K562 (cell line): ENCODE measurements around the gene STAMBPL1. TPM values are rescaled to one million over a fixed set of nuclear protein-coding genes. Genes with fewer than 3 reads are reported as not detected.

Experiments
- ATAC-seq: fragments of 200-7000 bp; cut with Tn5 transposase; 3 replicates; pipeline ENCODE4 v1.9.1; 2020; ENCODE audit warnings: moderate library complexity
- BruUV-seq: library from RNA; stranded (reverse); fragments of 400-500 nt; replicated peaks from 2 replicates; lab custom pipeline; 2021; lab: Mats Ljungman, UMichigan
- CTCF ChIA-PET: fragments of 300-600 bp; formaldehyde crosslinking; extraction: SDS; loops from one replicate; lab custom pipeline; 2021; ENCODE audit warnings: low intra/inter-chr PET ratio; lab: Yijun Ruan, JAX
- POLR2A ChIA-PET: fragments of 300-600, 350-650 bp; sonication (Branson Sonifier 250); formaldehyde crosslinking; extraction: SDS; loops from one replicate; lab custom pipeline; 2021; ENCODE audit warnings: antibody characterized with exemption, inconsistent platforms; lab: Yijun Ruan, JAX
- DNase-seq, 4 experiments: peaks; one replicate each; pipeline versions ENCODE4 v3.0.0 to v3.0.0-alpha.2; 2011 to 2018; ENCODE audit warnings: low spot score in 3 of 4, mixed read lengths in 3 of 4; ENCODE audit errors: extremely low read depth in 1 of 4
- FAIRE-seq: peaks from 2 replicates; lab custom pipeline; 2011; peaks lifted over from hg19 to GRCh38; lab: Jason Lieb, UNC
- H2AFZ ChIP-seq: 2 replicates; pipeline ENCODE4 v1.6.0; 2011; ENCODE audit warnings: low read depth, low read length, control low read depth, inconsistent platforms
- H3K27ac ChIP-seq: fragments of 200-600 bp; 3 replicates; pipeline ENCODE4 v1.8.0; 2011; ENCODE audit warnings: low read depth, mild to moderate bottlenecking, control low read depth, inconsistent platforms, low read length, moderate library complexity, mixed read lengths; ENCODE audit errors: extremely low read depth
- H3K27me3 ChIP-seq, 2 experiments: fragments of 300-600 bp in 1 of 2; 2 replicates in 1 of 2; 3 replicates in 1 of 2; pipeline versions ENCODE4 v1.6.0 to v1.8.0; 2011; ENCODE audit warnings: inconsistent platforms in 2 of 2, low read length in 2 of 2, mild to moderate bottlenecking in 1 of 2, mixed read lengths in 1 of 2, moderate library complexity in 1 of 2; ENCODE audit not compliant: control insufficient read depth in 2 of 2, insufficient read depth in 2 of 2
- H3K36me3 ChIP-seq: fragments of 300-600 bp; 3 replicates; pipeline ENCODE4 v1.8.0; 2011; ENCODE audit warnings: mild to moderate bottlenecking, low read length, inconsistent platforms; ENCODE audit not compliant: control insufficient read depth, insufficient read depth
- H3K4me1 ChIP-seq, 2 experiments: fragments of 200-600 bp in 1 of 2; replicated peaks in 1 of 2; 2 replicates in 1 of 2; 3 replicates in 1 of 2; pipeline versions ENCODE4 v1.5.1 to v1.8.0; 2011; ENCODE audit warnings: inconsistent platforms in 2 of 2, low read length in 2 of 2, mild to moderate bottlenecking in 1 of 2, mixed read lengths in 1 of 2, moderate library complexity in 1 of 2; ENCODE audit not compliant: control insufficient read depth in 2 of 2, insufficient read depth in 2 of 2
- H3K4me2 ChIP-seq: 2 replicates; pipeline ENCODE4 v1.6.1; 2011; ENCODE audit warnings: low read length, control low read depth, inconsistent platforms, mixed read lengths; ENCODE audit not compliant: insufficient read depth
- H3K4me3 ChIP-seq: fragments of 200-600 bp; sonication (generic), shearing (Covaris generic); 2 replicates; pipeline ENCODE4 v1.5.1; 2016; ENCODE audit warnings: control low read depth, inconsistent platforms
- H3K79me2 ChIP-seq: fragments of 200-600 bp; 3 replicates; pipeline ENCODE4 v1.8.0; 2011; ENCODE audit warnings: low read length, inconsistent platforms; ENCODE audit not compliant: control insufficient read depth, insufficient read depth
- H3K9ac ChIP-seq, 2 experiments: 2 replicates each; pipeline versions ENCODE4 v1.6.0 to v1.6.1; 2011; ENCODE audit warnings: low read depth in 2 of 2, low read length in 2 of 2, control low read depth in 1 of 2, inconsistent platforms in 1 of 2, mild to moderate bottlenecking in 1 of 2, mixed read lengths in 1 of 2; ENCODE audit not compliant: insufficient read depth in 1 of 2
- H3K9me1 ChIP-seq: one replicate; pipeline ENCODE4 v1.6.0; 2011; ENCODE audit warnings: inconsistent platforms, mild to moderate bottlenecking, low read length, moderate library complexity; ENCODE audit not compliant: control insufficient read depth, insufficient read depth
- H3K9me3 ChIP-seq: replicated peaks from 2 replicates; pipeline ENCODE4 v1.5.1; 2011; ENCODE audit warnings: low read depth, low read length, inconsistent platforms; ENCODE audit not compliant: control insufficient read depth, insufficient read depth
- H4K20me1 ChIP-seq: replicated peaks from 2 replicates; pipeline ENCODE4 v1.6.1; 2011; ENCODE audit warnings: low read length, inconsistent platforms, mixed read lengths; ENCODE audit not compliant: control insufficient read depth, insufficient read depth
- ERF ChIP-seq: fragments of 450-650 bp; formaldehyde crosslinking; IDR thresholded peaks from 2 replicates; pipeline ENCODE4 v1.4.0; 2020; ENCODE audit warnings: mild to moderate bottlenecking, mixed read lengths
- GABPB2 ChIP-seq: fragments of 250-450 bp; sonication (Bioruptor Pico); conservative IDR thresholded peaks from 2 replicates; pipeline ENCODE4 v1.5.1; 2021; ENCODE audit warnings: mild to moderate bottlenecking
- HMGXB4 ChIP-seq: sonication (generic); formaldehyde crosslinking; IDR thresholded peaks from 2 replicates; pipeline ENCODE4 v1.8.1; 2023; ENCODE audit warnings: mild to moderate bottlenecking, missing genetic modification reagents
- L3MBTL2 ChIP-seq: fragments of 450-650 bp; IDR thresholded peaks from 2 replicates; pipeline ENCODE4 v1.6.1; 2016; ENCODE audit warnings: mild to moderate bottlenecking, moderate library complexity
- MAZ ChIP-seq, 2 experiments: fragments of 450-650 bp in 1 of 2; sonication (generic) in 1 of 2; formaldehyde crosslinking; IDR thresholded peaks in 1 of 2; conservative IDR thresholded peaks in 1 of 2; 2 replicates each; pipeline versions ENCODE4 v1.4.0 to v1.5.0; 2020; ENCODE audit warnings: mild to moderate bottlenecking in 1 of 2, missing genetic modification reagents in 1 of 2
- MXI1 ChIP-seq: IDR thresholded peaks from 2 replicates; pipeline ENCODE4 v1.6.1; 2011; ENCODE audit warnings: low read depth, mild to moderate bottlenecking, improper control_type of control experiment, low read length
- NCOA4 ChIP-seq: fragments of 450-650 bp; IDR thresholded peaks from 2 replicates; pipeline ENCODE4 v1.6.1; 2018; ENCODE audit warnings: mild to moderate bottlenecking; ENCODE audit not compliant: partially characterized antibody
- NCOR1 ChIP-seq: fragments of 450-650 bp; IDR thresholded peaks from 2 replicates; pipeline ENCODE4 v1.6.1; 2016; ENCODE audit warnings: mild to moderate bottlenecking, moderate library complexity
- SLC30A9 ChIP-seq: fragments of 250-450 bp; sonication (Bioruptor Pico); IDR thresholded peaks from 2 replicates; pipeline ENCODE4 v1.8.0; 2022; ENCODE audit warnings: mild to moderate bottlenecking, moderate library complexity
- SMAD4 ChIP-seq: fragments of 250-450 bp; sonication (Bioruptor Pico); conservative IDR thresholded peaks from 2 replicates; pipeline ENCODE4 v1.8.0; 2021; ENCODE audit warnings: inconsistent platforms, mild to moderate bottlenecking, moderate library complexity
- THRAP3 ChIP-seq: fragments of 450-650 bp; IDR thresholded peaks from 2 replicates; pipeline ENCODE4 v1.6.1; 2016; ENCODE audit warnings: mild to moderate bottlenecking, inconsistent platforms, borderline replicate concordance
- ZNF165 ChIP-seq: fragments of 250-450 bp; sonication (Bioruptor Pico); IDR thresholded peaks from 2 replicates; pipeline ENCODE4 v1.4.0; 2020; ENCODE audit warnings: borderline replicate concordance
- ZNF197 ChIP-seq: fragments of 200-800 bp; sonication (Bioruptor generic); IDR thresholded peaks from 2 replicates; pipeline ENCODE4 v1.6.1; 2016; ENCODE audit warnings: low read depth, missing genetic modification characterization, missing compliant biosample characterization
- ZNF785 ChIP-seq: fragments of 250-450 bp; sonication (Bioruptor Pico); IDR thresholded peaks from 2 replicates; pipeline ENCODE4 v1.4.0; 2020; ENCODE audit warnings: mild to moderate bottlenecking
- in situ Hi-C: fragments of 300-500 bp; cut with MboI; formaldehyde crosslinking; loops from 4 replicates; pipeline ENCODE4 v1.15.0; 2018; ENCODE audit warnings: inconsistent platforms, mixed read lengths
- intact Hi-C: fragments of 100-400 bp; cut with micrococcal nuclease; formaldehyde crosslinking; loops from 2 replicates; pipeline ENCODE4 v1.14.2; 2022
- polyA plus RNA-seq, 8 experiments: library from polyadenylated mRNA; depleted of rRNA in 4 of 8; stranded (reverse) in 5 of 8; unstranded in 3 of 8; fragments of >200 nt; fragmentation: Nextera tagmentation in 2 of 8; fragmentation: Illumina TruSeq in 1 of 8; extraction: Ambion mirVana in 2 of 8; extraction: Trizol in 1 of 8; gene quantifications; 2 replicates each; pipeline versions ENCODE4 v1.2.1 to v1.2.3, GENCODE V29; 2011 to 2014; ENCODE audit warnings: inconsistent platforms in 1 of 8, missing spikeins in 1 of 8
- total RNA-seq, 7 experiments: library from RNA; depleted of rRNA in 6 of 7; stranded (reverse); fragments of >200 nt in 6 of 7; fragmentation: Illumina TruSeq in 2 of 7; extraction: Trizol in 2 of 7; gene quantifications; 2 replicates each; pipeline versions ENCODE4 v1.2.1 to v1.2.3, GENCODE V29; 2011 to 2021; ENCODE audit warnings: low replicate concordance in 1 of 7
- TF ChIP-seq, protein P1 (sequence below): fragments of 450-650 bp; formaldehyde crosslinking; IDR thresholded peaks from 2 replicates; pipeline ENCODE4 v1.4.0; 2020; ENCODE audit warnings: mild to moderate bottlenecking, moderate library complexity

The STAMBPL1 gene
- total and polyA plus RNA-seq, 9 of the 15 experiments (the other 6 are each of a cell fraction or from before 2014, with no cell fraction given), result 0.09 TPM; not detected in 8

GRCh38 chr10:88886557-88886956 is 6.5 kb downstream of the STAMBPL1 start:
- Histone ChIP-seq H3K79me2 (no peaks in the 10 kb centered on the region), H3K36me3 (no peaks in the 10 kb centered on the region), H3K4me1 (no peaks in the 10 kb centered on the region), H2AFZ (no peak overlapping the region), H3K4me3 (no peak overlapping the region), H3K9me1 (no peaks in the 10 kb centered on the region), H3K9me3 (no peaks in the 10 kb centered on the region), H3K4me2 (no peak overlapping the region), H4K20me1 (no peaks in the 10 kb centered on the region), H3K9ac (no peak overlapping the region), H3K27ac (no peak overlapping the region), H3K27me3 (no peaks in the 10 kb centered on the region)
- TF ChIP-seq ZNF785 (CRISPR knock-in tag) (no peak), MAZ (CRISPR knock-in tag; conservative IDR thresholded peaks at IDR 0.05 in 1 of 2, IDR thresholded peaks at IDR 0.05 in 1 of 2) (no peak), NCOR1 (no peak), ZNF165 (no peak)
- POLR2A ChIA-PET, result no interaction called here
- DNase-seq (no peak), ATAC-seq (no peak), FAIRE-seq (no peak)
- intact Hi-C loops, result no loop called here
- BruUV-seq, result no TSS peak
- CTCF ChIA-PET, result no interaction called here
- in situ Hi-C loops, result no loop called here

DNA sequence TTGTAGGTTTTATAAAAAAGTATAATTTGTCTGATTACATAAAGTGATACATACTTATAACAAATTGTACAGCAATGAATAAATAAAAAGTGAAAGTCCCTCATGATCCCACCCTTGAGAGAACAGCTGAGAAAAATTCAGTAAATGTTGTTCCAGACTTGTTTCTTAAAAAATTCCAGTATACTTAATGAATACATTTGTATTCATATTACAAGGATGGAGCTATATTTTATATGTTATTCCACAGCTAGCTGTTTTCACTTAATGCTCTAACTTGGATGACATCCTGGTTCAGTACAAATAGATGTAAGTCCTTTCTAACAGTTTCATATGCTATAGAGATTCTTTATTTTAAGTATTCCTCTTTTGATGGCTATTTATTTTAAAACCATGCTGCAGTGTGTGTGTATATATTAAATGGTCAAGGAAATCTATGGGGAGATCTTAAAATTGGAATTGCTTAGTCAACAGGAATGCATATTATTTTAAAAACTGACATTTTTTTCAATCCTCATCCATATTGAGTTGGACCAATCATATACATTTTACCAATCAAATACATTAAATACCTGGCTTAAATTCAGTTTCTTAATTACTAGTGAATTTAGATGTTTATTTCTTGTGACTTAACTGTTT is 8.9 kb downstream of the STAMBPL1 start:
- DNase-seq (no peak), FAIRE-seq (no peak), ATAC-seq (no peak)
- H3K79me2 ChIP-seq, result no peaks in the 10 kb centered on the region
- H3K9me3 ChIP-seq, result no peaks in the 10 kb centered on the region
- H3K9me1 ChIP-seq, result no peaks in the 10 kb centered on the region
- no peaks in the 10 kb centered on the region for H3K4me1 ChIP-seq
- in situ Hi-C loops, result no loop called here
- H3K36me3 ChIP-seq, result no peaks in the 10 kb centered on the region
- no TSS peak for BruUV-seq
- ChIA-PET POLR2A (no interaction called here), CTCF (no interaction called here)
- H3K4me3 ChIP-seq, result no peak overlapping the region
- H3K27ac ChIP-seq, result no peak overlapping the region
- no peaks in the 10 kb centered on the region for H3K27me3 ChIP-seq
- no peak overlapping the region for H2AFZ ChIP-seq
- intact Hi-C loops, result no loop called here
- H4K20me1 ChIP-seq, result no peaks in the 10 kb centered on the region
- no peak overlapping the region for H3K9ac ChIP-seq
- H3K4me2 ChIP-seq, result no peak overlapping the region
- TF ChIP-seq MXI1 (no peak), SMAD4 (CRISPR knock-in tag) (no peak), MAZ (CRISPR knock-in tag; conservative IDR thresholded peaks at IDR 0.05 in 1 of 2, IDR thresholded peaks at IDR 0.05 in 1 of 2) (no peak), L3MBTL2 (no peak), GABPB2 (CRISPR knock-in tag) (no peak), HMGXB4 (no peak), ERF (no peak), SLC30A9 (CRISPR knock-in tag) (no peak), NCOA4 (no peak), THRAP3 (no peak), ZNF197 (CRISPR knock-in tag) (no peak)
- TF ChIP-seq, protein P1, sequence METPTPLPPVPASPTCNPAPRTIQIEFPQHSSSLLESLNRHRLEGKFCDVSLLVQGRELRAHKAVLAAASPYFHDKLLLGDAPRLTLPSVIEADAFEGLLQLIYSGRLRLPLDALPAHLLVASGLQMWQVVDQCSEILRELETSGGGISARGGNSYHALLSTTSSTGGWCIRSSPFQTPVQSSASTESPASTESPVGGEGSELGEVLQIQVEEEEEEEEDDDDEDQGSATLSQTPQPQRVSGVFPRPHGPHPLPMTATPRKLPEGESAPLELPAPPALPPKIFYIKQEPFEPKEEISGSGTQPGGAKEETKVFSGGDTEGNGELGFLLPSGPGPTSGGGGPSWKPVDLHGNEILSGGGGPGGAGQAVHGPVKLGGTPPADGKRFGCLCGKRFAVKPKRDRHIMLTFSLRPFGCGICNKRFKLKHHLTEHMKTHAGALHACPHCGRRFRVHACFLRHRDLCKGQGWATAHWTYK (CRISPR knock-in tag), result no peak
